Measurements from ENCODE around the gene SLC25A43.
"Not testable (repeated sequence)": the region's sequence is repeated elsewhere in the genome, so short reads cannot be mapped to it uniquely, and the experiment has no call there.

Gene SLC25A43

DNA sequence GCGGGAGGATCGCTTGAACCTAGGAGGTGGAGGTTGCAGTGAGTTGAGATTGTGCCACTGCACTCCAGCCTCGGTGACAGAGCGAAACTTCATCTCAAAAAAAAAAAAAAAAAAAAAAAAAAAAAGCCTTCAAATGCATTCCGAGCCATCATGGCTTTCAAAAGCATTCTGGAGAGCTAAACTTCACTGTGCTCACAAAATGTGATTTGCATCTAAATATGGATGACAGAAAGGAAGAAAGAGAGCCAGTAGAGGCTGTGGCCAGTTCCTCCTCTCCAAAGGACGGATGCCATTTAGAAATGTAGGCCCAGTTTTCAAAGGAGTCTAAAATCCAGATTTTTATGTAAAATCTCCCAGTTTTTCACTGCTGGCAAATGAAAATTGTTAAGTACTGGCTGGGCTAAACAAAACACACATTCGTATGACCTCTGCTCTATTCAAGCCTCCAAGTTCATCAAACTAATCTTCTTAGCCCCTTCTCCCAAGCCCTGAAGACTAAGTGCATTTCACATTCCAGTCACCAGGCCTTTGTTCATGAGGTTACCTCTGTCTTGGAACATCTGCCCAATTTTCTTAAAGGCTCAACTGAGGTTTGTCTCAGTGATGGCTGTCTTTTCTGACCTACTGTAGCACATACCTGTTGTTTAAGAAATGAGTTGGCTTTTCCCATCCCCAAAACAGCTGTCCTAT lies 22.0 kb downstream of the SLC25A43 start:
- no peak for TF ChIP-seq CTCF (IDR thresholded peaks at IDR 0.05; ENCODE audit: low read length, missing control alignments)
- no peak for DNase-seq (ENCODE audit: low read depth)
- H3K4me3 ChIP-seq (replicated peaks; ENCODE audit: low read depth, low read length): no peak overlapping the region

- no peak for TF ChIP-seq CTCF (IDR thresholded peaks at IDR 0.05; ENCODE audit: low read length, missing control alignments)
- H3K4me3 ChIP-seq (replicated peaks; ENCODE audit: low read depth, low read length): no peak overlapping the region
- DNase-seq (ENCODE audit: low read depth): peak; percentile 35
Measured at GRCh38 chrX:119423631-119424030, 24.5 kb downstream of the SLC25A43 start.

GRCh38 chrX:119424999-119425398 lies 25.9 kb downstream of the SLC25A43 start:
- no peak for TF ChIP-seq CTCF (IDR thresholded peaks at IDR 0.05; ENCODE audit: low read length, missing control alignments)
- no peak for DNase-seq (ENCODE audit: low read depth)
- H3K4me3 ChIP-seq (replicated peaks; ENCODE audit: low read depth, low read length): no peak overlapping the region

- DNase-seq (ENCODE audit: low read depth): peak; percentile 50
- H3K4me3 ChIP-seq (replicated peaks; ENCODE audit: low read depth, low read length): no peak overlapping the region
- no peak for TF ChIP-seq CTCF (IDR thresholded peaks at IDR 0.05; ENCODE audit: low read length, missing control alignments)
Measured at GRCh38 chrX:119427024-119427794, 28.1 kb downstream of the SLC25A43 start.

DNA sequence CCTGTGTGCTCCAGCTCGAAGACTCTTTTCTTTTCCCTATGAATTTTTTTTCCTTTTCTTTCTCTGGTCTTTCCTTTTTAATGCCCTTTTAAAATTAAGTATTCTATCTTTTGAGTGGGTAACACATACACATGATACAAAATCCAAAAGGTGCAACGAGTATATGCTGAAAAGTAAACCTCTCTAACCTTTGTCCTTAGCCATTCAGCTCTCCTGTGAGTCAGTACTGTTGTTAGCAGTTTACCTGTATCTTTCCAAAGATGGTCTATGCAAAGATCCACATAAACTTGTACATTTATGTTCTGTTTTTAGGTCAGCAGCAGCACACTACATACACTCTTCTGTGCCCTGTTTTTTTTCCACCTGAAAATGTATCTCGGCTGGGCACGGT lies 28.7 kb downstream of the SLC25A43 start:
- H3K4me3 ChIP-seq (replicated peaks; ENCODE audit: low read depth, low read length): no peak overlapping the region
- no peak for DNase-seq (ENCODE audit: low read depth)
- TF ChIP-seq CTCF (IDR thresholded peaks at IDR 0.05; ENCODE audit: low read length, missing control alignments): no peak

- no peak for DNase-seq (ENCODE audit: low read depth)
- no peak for TF ChIP-seq CTCF (IDR thresholded peaks at IDR 0.05; ENCODE audit: low read length, missing control alignments)
Measured at GRCh38 chrX:119429471-119429870, 30.3 kb downstream of the SLC25A43 start.

GRCh38 chrX:119441295-119441694 lies 42.2 kb downstream of the SLC25A43 start:
- DNase-seq (ENCODE audit: low read depth); H3K4me3 ChIP-seq (replicated peaks; ENCODE audit: low read depth, low read length): not testable (repeated sequence)

More at GRCh38 chrX:119429471-119429870, 30.3 kb downstream of the SLC25A43 start:
- no peak overlapping the region for H3K4me3 ChIP-seq (replicated peaks; ENCODE audit: low read depth, low read length)
